Measurements from ENCODE around the gene CLDN6.

The CLDN6 gene

DNA sequence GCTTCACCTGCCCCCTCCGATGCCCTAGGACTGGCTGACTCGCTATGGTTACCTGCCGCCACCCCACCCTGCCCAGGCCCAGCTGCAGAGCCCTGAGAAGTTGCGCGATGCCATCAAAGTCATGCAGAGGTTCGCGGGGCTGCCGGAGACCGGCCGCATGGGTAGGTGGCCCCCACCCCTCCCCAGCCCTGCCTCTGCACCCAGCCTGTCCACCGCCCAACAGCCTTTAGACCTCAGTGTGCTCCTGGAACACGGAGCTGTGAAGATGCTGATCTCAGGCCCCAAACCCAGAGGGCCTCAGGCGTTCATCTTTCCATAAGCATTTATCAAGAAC, 29.4 kb upstream of the CLDN6 start:
- Histone ChIP-seq H3K4me1 (ENCODE audit: control insufficient read depth, low read length) (peaks cover 41% of the 10 kb centered on the region), H3F3A (ENCODE audit: control insufficient read depth, insufficient read depth) (peaks cover 12% of the 10 kb centered on the region; the same call in 1 of the 2 replicates), H3K4me2 (ENCODE audit: low read length) (no peak overlapping the region), H4K20me1 (ENCODE audit: control insufficient read depth, insufficient read depth, low read depth, low read length) (no peaks in the 10 kb centered on the region), H3K27me3 (ENCODE audit: control insufficient read depth, low read length) (peaks cover 22% of the 10 kb centered on the region), H3K27ac (ENCODE audit: low read depth, low read length) (no peak overlapping the region), H3K36me3 (ENCODE audit: control insufficient read depth, low read length) (no peaks in the 10 kb centered on the region), H3K9me2 (replicated peaks; ENCODE audit: control insufficient read depth, low read length) (no peaks in the 10 kb centered on the region), H3K9me3 (ENCODE audit: control insufficient read depth, insufficient read depth, low read length) (no peaks in the 10 kb centered on the region), H3K4me3 (ENCODE audit: low read length) (no peak overlapping the region), H3K79me2 (ENCODE audit: control insufficient read depth, low read length) (no peaks in the 10 kb centered on the region)
- TF ChIP-seq, protein P1, sequence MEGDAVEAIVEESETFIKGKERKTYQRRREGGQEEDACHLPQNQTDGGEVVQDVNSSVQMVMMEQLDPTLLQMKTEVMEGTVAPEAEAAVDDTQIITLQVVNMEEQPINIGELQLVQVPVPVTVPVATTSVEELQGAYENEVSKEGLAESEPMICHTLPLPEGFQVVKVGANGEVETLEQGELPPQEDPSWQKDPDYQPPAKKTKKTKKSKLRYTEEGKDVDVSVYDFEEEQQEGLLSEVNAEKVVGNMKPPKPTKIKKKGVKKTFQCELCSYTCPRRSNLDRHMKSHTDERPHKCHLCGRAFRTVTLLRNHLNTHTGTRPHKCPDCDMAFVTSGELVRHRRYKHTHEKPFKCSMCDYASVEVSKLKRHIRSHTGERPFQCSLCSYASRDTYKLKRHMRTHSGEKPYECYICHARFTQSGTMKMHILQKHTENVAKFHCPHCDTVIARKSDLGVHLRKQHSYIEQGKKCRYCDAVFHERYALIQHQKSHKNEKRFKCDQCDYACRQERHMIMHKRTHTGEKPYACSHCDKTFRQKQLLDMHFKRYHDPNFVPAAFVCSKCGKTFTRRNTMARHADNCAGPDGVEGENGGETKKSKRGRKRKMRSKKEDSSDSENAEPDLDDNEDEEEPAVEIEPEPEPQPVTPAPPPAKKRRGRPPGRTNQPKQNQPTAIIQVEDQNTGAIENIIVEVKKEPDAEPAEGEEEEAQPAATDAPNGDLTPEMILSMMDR (IDR thresholded peaks at IDR 0.05; ENCODE audit: low read depth, low read length, poor library complexity, severe bottlenecking): no peak
- no peak for TF ChIP-seq EZH2phosphoT487 (IDR thresholded peaks at IDR 0.05; ENCODE audit: borderline replicate concordance, low read length)

DNA sequence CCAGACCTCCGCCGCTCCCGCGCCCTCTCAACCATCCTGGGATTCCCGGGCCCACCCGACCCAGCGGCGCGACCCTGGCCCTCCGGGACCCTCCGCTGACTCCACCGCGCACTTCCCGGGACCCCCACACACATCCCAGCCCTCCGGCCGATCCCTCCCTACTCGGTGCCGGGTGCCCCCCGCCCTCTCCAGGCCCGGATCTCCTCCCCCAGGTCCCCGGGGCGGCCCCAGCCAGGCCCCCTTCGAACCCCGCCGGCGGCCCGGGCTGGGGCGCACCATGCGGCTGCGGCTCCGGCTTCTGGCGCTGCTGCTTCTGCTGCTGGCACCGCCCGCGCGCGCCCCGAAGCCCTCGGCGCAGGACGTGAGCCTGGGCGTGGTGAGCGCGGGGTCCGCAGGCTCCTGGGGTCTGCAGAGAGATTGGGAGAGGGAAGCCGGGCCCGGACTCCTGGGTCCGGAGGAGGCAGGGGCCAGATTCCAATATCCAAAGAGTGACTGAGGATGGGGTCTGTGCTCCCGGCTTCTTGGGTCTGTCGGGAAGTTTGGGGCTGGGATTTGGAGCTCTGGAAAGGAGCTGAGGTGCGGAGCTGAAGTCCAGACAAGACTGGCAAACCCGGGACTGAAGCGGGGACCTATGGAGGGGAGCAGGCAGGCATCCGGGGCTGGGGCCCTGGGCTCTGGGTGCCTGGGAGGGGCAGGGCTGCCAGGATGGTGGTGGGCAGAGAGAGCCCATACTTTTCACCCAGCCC, 28.8 kb upstream of the CLDN6 start:
- no peaks in the 10 kb centered on the region for H3K79me2 ChIP-seq (ENCODE audit: control insufficient read depth, low read length)
- H3K36me3 ChIP-seq (ENCODE audit: control insufficient read depth, low read length): no peaks in the 10 kb centered on the region
- peak overlapping the region; percentile 100 for H3K4me2 ChIP-seq (ENCODE audit: low read length)
- H4K20me1 ChIP-seq (ENCODE audit: control insufficient read depth, insufficient read depth, low read depth, low read length): no peaks in the 10 kb centered on the region
- peaks cover 12% of the 10 kb centered on the region; the same call in 1 of the 2 replicates for H3F3A ChIP-seq (ENCODE audit: control insufficient read depth, insufficient read depth)
- peaks cover 41% of the 10 kb centered on the region for H3K4me1 ChIP-seq (ENCODE audit: control insufficient read depth, low read length)
- no peaks in the 10 kb centered on the region for H3K9me2 ChIP-seq (replicated peaks; ENCODE audit: control insufficient read depth, low read length)
- H3K4me3 ChIP-seq (ENCODE audit: low read length): peak overlapping the region; percentile 90
- no peaks in the 10 kb centered on the region for H3K9me3 ChIP-seq (ENCODE audit: control insufficient read depth, insufficient read depth, low read length)
- peaks cover 22% of the 10 kb centered on the region for H3K27me3 ChIP-seq (ENCODE audit: control insufficient read depth, low read length)
- TF ChIP-seq, protein P1 (IDR thresholded peaks at IDR 0.05; ENCODE audit: low read depth, low read length, poor library complexity, severe bottlenecking): no peak
- TF ChIP-seq EZH2phosphoT487 (IDR thresholded peaks at IDR 0.05; ENCODE audit: borderline replicate concordance, low read length): peak; percentile 80; the same call in 1 of the 2 replicates
- no peak overlapping the region for H3K27ac ChIP-seq (ENCODE audit: low read depth, low read length)

DNA sequence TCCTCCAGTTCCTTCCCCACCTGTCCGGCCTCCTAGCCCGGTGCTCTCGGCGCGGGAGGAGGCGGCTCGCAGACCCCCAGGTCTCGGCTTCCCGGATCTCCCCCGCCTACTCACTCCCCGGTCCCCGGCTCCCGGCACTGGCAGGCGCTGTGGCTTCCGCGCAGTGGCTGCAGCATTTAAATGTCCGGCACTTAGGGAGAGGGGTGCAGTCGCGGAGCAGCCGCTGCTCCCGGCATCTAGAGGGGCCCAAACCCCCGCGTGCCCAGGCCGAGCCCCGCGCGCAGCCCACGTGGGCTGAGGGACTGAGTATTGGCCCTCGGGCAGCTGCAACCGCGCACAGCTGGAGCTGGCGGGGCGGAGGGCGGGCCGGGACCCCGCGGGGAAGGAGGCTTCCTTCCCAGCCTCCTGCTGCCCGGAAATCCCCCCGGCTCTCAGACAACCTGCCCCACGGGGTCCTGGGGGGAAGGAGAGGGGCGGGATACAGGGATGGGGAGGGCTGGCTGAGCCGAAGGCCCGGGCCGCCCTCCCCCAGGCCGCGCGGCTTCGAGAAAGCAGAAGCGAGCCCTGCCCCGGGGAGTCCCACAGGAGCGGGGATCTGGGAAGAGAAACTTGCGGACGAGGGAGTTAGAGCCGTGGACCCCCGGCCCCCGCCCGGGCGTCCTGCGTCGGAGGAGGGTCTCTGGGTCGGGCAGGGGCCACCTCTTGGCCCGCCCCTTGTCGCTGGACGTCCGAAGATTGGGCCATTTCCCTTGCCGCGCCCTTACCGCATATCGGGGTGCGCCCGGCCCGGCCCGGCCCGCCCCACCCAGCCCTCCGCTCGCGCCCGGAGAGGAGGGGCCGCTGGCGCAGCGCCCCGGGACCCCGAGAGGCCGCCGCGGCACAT, 28.0 kb upstream of the CLDN6 start, which contains the start of gene MMP25:
TSS of gene MMP25 (plus strand) at position 804 of the 883 bp plus-strand sequence. CDS start 357 bp downstream, outside the sequence.
- peaks cover 22% of the 10 kb centered on the region for H3K27me3 ChIP-seq (ENCODE audit: control insufficient read depth, low read length)
- H3K4me3 ChIP-seq (ENCODE audit: low read length): peak within 1 kb of the TSS; percentile 90
- no peaks in the 10 kb centered on the region for H3K36me3 ChIP-seq (ENCODE audit: control insufficient read depth, low read length)
- H3K4me1 ChIP-seq (ENCODE audit: control insufficient read depth, low read length): peaks cover 34% of the 10 kb centered on the region
- no peaks in the 10 kb centered on the region for H4K20me1 ChIP-seq (ENCODE audit: control insufficient read depth, insufficient read depth, low read depth, low read length)
- H3K9me3 ChIP-seq (ENCODE audit: control insufficient read depth, insufficient read depth, low read length): no peaks in the 10 kb centered on the region
- H3K79me2 ChIP-seq (ENCODE audit: control insufficient read depth, low read length): no peaks in the 10 kb centered on the region
- no peak for TF ChIP-seq EZH2phosphoT487 (IDR thresholded peaks at IDR 0.05; ENCODE audit: borderline replicate concordance, low read length)
- TF ChIP-seq, protein P1 (IDR thresholded peaks at IDR 0.05; ENCODE audit: low read depth, low read length, poor library complexity, severe bottlenecking): no peak
- H3K27ac ChIP-seq (ENCODE audit: low read depth, low read length): 0 out of 2 replicates have a peak within 1 kb of the TSS, but pooled peaks have one; percentile 28
- peak within 1 kb of the TSS; percentile 100 for H3K4me2 ChIP-seq (ENCODE audit: low read length)
- peaks cover 12% of the 10 kb centered on the region; the same call in 1 of the 2 replicates for H3F3A ChIP-seq (ENCODE audit: control insufficient read depth, insufficient read depth)
- H3K9me2 ChIP-seq (replicated peaks; ENCODE audit: control insufficient read depth, low read length): no peaks in the 10 kb centered on the region
